ENCODE measurements around the gene DNASE1. TPM values are rescaled to one million over a fixed set of nuclear protein-coding genes. Genes with fewer than 3 reads are reported as not detected.

DNASE1 gene
- total RNA-seq, 1 experiment from 2014 or later = 11.0 TPM

GRCh38 chr16:3673676-3674377 lies 19.3 kb downstream of the DNASE1 start:
- Histone ChIP-seq H3K4me2 (ENCODE audit: low read length) (no peak overlapping the region), H3K9me3 (ENCODE audit: control insufficient read depth in 1 of 2, insufficient read depth in 1 of 2, low read depth in 1 of 2, low read length in 2 of 2) (no peaks in the 10 kb centered on the region), H3K9me2 (ENCODE audit: insufficient read depth) (no peaks in the 10 kb centered on the region), H3K79me2 (ENCODE audit: insufficient read depth, low read length) (no peaks in the 10 kb centered on the region), H3K36me3 (ENCODE audit: control insufficient read depth in 1 of 2, insufficient read depth in 2 of 2, low read length in 2 of 2) (peaks cover 14 to 49% of the 10 kb centered on the region in 2 experiments; a peak in 3 of 4 replicates), H3K27ac (ENCODE audit: low read depth, low read length) (no peak overlapping the region), H3K4me3 (replicated peaks in 1 of 2; ENCODE audit: low read depth in 1 of 2, low read length in 2 of 2) (no peak overlapping the region), H3K9ac (ENCODE audit: low read length) (no peak overlapping the region), H2AFZ (ENCODE audit: low read depth, low read length, poor library complexity, severe bottlenecking) (no peak overlapping the region), H3K4me1 (ENCODE audit: control insufficient read depth in 1 of 2, insufficient read depth in 2 of 2, low read length in 2 of 2) (no peaks in the 10 kb centered on the region), H4K20me1 (ENCODE audit: insufficient read depth) (no peaks in the 10 kb centered on the region), H3K27me3 (ENCODE audit: insufficient read depth, low read length) (no peaks in the 10 kb centered on the region)
- ChIA-PET RAD21 (ENCODE audit: low non-redundant PET in 1 of 2, low total read pairs in 2 of 2, uncharacterized antibody in 2 of 2, unreplicated experiment in 2 of 2) (no interaction called here), POLR2A (no interaction called here), CTCF (no interaction called here)
- intact Hi-C loops (cut with micrococcal nuclease) = no loop called here
- DNase-seq (ENCODE audit: low read depth, low spot score) (no peak), ATAC-seq (no peak)
- TF ChIP-seq REST (IDR thresholded peaks at IDR 0.05; ENCODE audit: low read depth) = no peak
- no peak for TF ChIP-seq MAX (IDR thresholded peaks at IDR 0.05)
- TF ChIP-seq ELF1 (IDR thresholded peaks at IDR 0.05; ENCODE audit: borderline replicate concordance, low read depth) = no peak
- no peak for TF ChIP-seq JUND (IDR thresholded peaks at IDR 0.05)
- TF ChIP-seq FOSL1 (IDR thresholded peaks at IDR 0.05; ENCODE audit: low read depth) = no peak
- TF ChIP-seq TCF7L2 (IDR thresholded peaks at IDR 0.05; ENCODE audit: borderline replicate concordance, extremely low read depth, insufficient read depth, insufficient read length) = no peak
- TF ChIP-seq CTCF (IDR thresholded peaks at IDR 0.05 in 2 of 3, conservative IDR thresholded peaks at IDR 0.05 in 1 of 3; ENCODE audit: borderline replicate concordance in 1 of 3, insufficient read depth in 1 of 3, low read depth in 2 of 3, low read length in 2 of 3) = no peak
- TF ChIP-seq SRF (IDR thresholded peaks at IDR 0.05; ENCODE audit: low read depth) = no peak
- TF ChIP-seq POLR2AphosphoS5 (IDR thresholded peaks at IDR 0.05; ENCODE audit: low read depth, low read length) = no peak
- no TSS peak for BruUV-seq (replicated peaks)

Data from HCT116 (cell line).